Smooth muscle cell (in vitro differentiated cells): ENCODE measurements around the gene SLC22A12. TPM values are rescaled to one million over a fixed set of nuclear protein-coding genes. Genes with fewer than 3 reads are reported as not detected.

Source experiments
- DNase-seq: peaks from one replicate; lab custom pipeline; 2025; ENCODE audit not compliant: unreplicated experiment; lab: John Stamatoyannopoulos, UW
- H2AFZ ChIP-seq: fragments of 200-600 bp; sonication (generic); 2 replicates; pipeline ENCODE4 v1.6.0; 2016; ENCODE audit warnings: antibody characterized with exemption, low read depth, mild to moderate bottlenecking
- H3F3A ChIP-seq: fragments of 200-600 bp; sonication (generic); 2 replicates; pipeline ENCODE4 v1.6.0; 2017; ENCODE audit warnings: antibody characterized with exemption, low read depth
- H3K27ac ChIP-seq: fragments of 200-600 bp; sonication (generic); 2 replicates; pipeline ENCODE4 v1.5.1; 2016; ENCODE audit warnings: low read depth, mild to moderate bottlenecking
- H3K27me3 ChIP-seq: fragments of 200-600 bp; sonication (generic); 2 replicates; pipeline ENCODE4 v1.6.1; 2016; ENCODE audit warnings: low read depth, mild to moderate bottlenecking
- H3K36me3 ChIP-seq: fragments of 200-600 bp; sonication (generic); 2 replicates; pipeline ENCODE4 v1.5.1; 2016; ENCODE audit warnings: low read depth
- H3K4me1 ChIP-seq: fragments of 200-600 bp; sonication (generic); 2 replicates; pipeline ENCODE4 v1.5.1; 2016; ENCODE audit warnings: low read depth
- H3K4me2 ChIP-seq: fragments of 200-600 bp; sonication (generic); 2 replicates; pipeline ENCODE4 v1.6.0; 2016; ENCODE audit warnings: mild to moderate bottlenecking
- H3K4me3 ChIP-seq: fragments of 200-600 bp; sonication (generic); 2 replicates; pipeline ENCODE4 v1.5.1; 2016; ENCODE audit warnings: mild to moderate bottlenecking
- H3K79me2 ChIP-seq: fragments of 200-600 bp; sonication (generic); 2 replicates; pipeline ENCODE4 v1.6.0; 2016; ENCODE audit warnings: low read depth, mild to moderate bottlenecking
- H3K9ac ChIP-seq: fragments of 200-600 bp; sonication (generic); 2 replicates; pipeline ENCODE4 v1.6.0; 2016; ENCODE audit warnings: low read depth
- H3K9me3 ChIP-seq: fragments of 200-600 bp; sonication (generic); replicated peaks from 2 replicates; pipeline ENCODE4 v1.5.1; 2016; ENCODE audit warnings: low read depth
- H4K20me1 ChIP-seq: fragments of 200-600 bp; sonication (generic); 2 replicates; pipeline ENCODE4 v1.6.0; 2016; ENCODE audit warnings: low read depth
- WGBS: methylation state at CpG from one replicate; pipeline ENCODE4 v1.1.7; 2016; ENCODE audit warnings: low lambda C conversion rate; 5-methylcytosine and 5-hydroxymethylcytosine counted together
- polyA plus RNA-seq: library from polyadenylated mRNA; unstranded; fragments of >200 nt; fragmentation: Nextera tagmentation; extraction: Ambion mirVana; gene quantifications from 2 replicates; pipeline ENCODE4 v1.2.1, GENCODE V29; 2016
- total RNA-seq: library from RNA; depleted of rRNA; stranded (reverse); fragments of >200 nt; gene quantifications from 2 replicates; pipeline ENCODE4 v1.2.3, GENCODE V29; 2014
- TF ChIP-seq, protein P1 (sequence below): fragments of 200-600 bp; sonication (generic); IDR thresholded peaks from 2 replicates; pipeline ENCODE4 v1.5.1; 2017; ENCODE audit warnings: borderline replicate concordance, mild to moderate bottlenecking, antibody characterized with exemption; ENCODE audit not compliant: insufficient read depth, poor library complexity, severe bottlenecking

The SLC22A12 gene
- total and polyA plus RNA-seq, 2 experiments from 2014 or later: not detected

DNA sequence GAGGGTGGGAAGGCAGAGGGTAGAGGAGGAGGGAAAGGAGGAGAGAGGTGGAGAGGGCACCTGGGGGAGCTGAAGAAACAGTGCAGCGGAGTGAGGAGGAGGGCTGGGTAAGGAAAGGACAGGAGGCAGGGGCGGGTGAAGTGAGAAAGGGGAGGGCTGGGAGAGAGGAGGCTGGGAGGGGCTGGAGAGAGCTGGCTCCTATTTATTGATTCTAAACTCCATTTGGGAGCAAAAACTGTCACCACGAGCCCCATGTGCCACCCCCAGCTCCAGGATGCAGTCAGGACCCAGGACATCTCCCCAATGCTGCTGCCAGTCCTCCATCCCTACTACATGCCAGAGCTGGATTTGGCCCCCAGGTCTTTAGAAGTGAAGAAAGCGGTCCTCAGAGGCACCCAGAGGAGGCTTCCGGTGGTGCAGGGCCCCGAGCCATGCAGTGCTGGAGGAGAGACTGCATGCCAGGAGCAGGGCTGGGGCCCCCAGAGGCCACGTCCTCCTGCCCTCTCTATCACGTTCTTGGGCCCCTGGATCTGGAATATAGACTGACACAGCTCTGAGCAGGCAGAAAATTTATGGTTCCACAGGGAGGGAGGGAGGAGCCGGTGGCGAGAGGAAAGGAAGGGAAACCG, 53.7 kb downstream of the SLC22A12 start:
- Histone ChIP-seq H3K9ac (no peak overlapping the region), H3K27me3 (peaks cover 70% of the 10 kb centered on the region), H4K20me1 (no peaks in the 10 kb centered on the region), H3K9me3 (no peaks in the 10 kb centered on the region), H3K27ac (no peak overlapping the region), H3K4me2 (no peak overlapping the region), H3K36me3 (no peaks in the 10 kb centered on the region), H3K4me3 (no peak overlapping the region), H3K79me2 (no peaks in the 10 kb centered on the region), H3F3A (no peaks in the 10 kb centered on the region), H3K4me1 (peaks cover 4% of the 10 kb centered on the region), H2AFZ (no peak overlapping the region)
- TF ChIP-seq, protein P1, sequence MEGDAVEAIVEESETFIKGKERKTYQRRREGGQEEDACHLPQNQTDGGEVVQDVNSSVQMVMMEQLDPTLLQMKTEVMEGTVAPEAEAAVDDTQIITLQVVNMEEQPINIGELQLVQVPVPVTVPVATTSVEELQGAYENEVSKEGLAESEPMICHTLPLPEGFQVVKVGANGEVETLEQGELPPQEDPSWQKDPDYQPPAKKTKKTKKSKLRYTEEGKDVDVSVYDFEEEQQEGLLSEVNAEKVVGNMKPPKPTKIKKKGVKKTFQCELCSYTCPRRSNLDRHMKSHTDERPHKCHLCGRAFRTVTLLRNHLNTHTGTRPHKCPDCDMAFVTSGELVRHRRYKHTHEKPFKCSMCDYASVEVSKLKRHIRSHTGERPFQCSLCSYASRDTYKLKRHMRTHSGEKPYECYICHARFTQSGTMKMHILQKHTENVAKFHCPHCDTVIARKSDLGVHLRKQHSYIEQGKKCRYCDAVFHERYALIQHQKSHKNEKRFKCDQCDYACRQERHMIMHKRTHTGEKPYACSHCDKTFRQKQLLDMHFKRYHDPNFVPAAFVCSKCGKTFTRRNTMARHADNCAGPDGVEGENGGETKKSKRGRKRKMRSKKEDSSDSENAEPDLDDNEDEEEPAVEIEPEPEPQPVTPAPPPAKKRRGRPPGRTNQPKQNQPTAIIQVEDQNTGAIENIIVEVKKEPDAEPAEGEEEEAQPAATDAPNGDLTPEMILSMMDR: no peak
- DNase-seq: no peak
- WGBS: 21% methylated on average over 8 of the region's 11 CpGs

DNA sequence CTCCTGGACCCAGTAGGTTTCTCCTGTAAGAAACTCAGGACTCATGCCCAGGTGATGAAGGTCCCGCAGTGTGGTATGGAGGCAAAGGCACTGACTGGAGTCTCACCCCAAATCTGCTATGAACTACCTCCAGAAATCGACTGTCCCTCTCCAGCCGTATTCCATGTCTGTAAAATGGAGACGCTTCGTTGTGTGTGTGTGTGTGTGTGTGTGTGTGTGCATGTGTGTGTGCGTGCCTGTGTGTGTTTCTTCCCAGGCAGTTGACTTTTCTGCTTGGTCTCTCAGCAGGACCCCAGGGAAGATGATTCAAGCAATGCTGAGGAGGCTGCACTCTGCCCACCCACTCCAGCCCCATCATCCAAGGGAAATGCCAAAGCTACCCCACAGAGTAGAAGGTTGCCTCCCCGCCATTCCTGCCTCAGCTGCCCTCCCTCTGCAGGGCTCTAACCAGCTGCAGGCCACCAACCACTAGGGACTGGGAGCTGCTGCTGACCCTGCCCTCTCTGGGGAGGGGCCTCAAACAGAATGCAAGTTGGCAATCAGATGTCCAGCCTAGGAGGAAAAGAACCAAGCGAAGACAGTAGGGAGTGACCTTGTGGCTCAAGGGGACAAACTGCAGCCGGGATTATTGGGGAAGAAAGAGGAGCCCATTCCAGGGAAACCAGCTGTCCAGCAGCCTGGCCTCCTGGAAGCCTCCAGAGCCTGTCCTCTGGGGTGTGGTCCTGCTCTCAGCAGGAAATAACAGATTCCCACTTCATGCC, 56.2 kb downstream of the SLC22A12 start:
- Histone ChIP-seq H3K36me3 (no peaks in the 10 kb centered on the region), H3K4me2 (no peak overlapping the region), H2AFZ (no peak overlapping the region), H3K9ac (no peak overlapping the region), H3K4me1 (peaks cover 4% of the 10 kb centered on the region), H3K79me2 (no peaks in the 10 kb centered on the region), H3K27ac (no peak overlapping the region), H3K4me3 (no peak overlapping the region), H3F3A (no peaks in the 10 kb centered on the region), H3K27me3 (peaks cover 46% of the 10 kb centered on the region), H3K9me3 (no peaks in the 10 kb centered on the region), H4K20me1 (no peaks in the 10 kb centered on the region)
- DNase-seq: no peak
- WGBS: 72% methylated on average over 9 of the region's 9 CpGs
- TF ChIP-seq, protein P1: no peak

DNA sequence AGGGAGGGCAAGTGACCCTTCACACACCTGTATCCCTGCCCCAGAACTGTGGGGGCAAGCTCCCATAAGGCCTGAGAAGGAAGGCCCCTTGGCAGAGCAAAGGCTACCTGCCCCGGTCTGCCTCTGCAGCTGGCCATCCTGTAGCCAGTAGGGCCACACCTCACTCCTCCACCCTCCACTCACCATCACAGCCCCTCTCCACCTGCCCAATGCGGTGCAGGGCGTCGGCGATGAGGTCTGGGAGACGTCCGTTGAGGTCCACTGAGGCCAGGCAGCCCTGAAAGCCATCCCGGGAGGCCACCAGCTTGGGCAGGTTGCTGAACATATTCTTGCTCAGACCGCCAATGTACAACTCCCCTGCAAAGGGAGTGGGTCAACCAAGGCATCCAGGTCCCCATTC, 57.5 kb downstream of the SLC22A12 start:
- Histone ChIP-seq H2AFZ (no peak overlapping the region), H3K4me3 (no peak overlapping the region), H4K20me1 (no peaks in the 10 kb centered on the region), H3K4me2 (no peak overlapping the region), H3K27ac (no peak overlapping the region), H3K9me3 (no peaks in the 10 kb centered on the region), H3K27me3 (peaks cover 32% of the 10 kb centered on the region), H3K36me3 (no peaks in the 10 kb centered on the region), H3F3A (no peaks in the 10 kb centered on the region), H3K4me1 (peaks cover 4% of the 10 kb centered on the region), H3K79me2 (no peaks in the 10 kb centered on the region), H3K9ac (no peak overlapping the region)
- WGBS: 92% methylated on average over 9 of the region's 9 CpGs
- DNase-seq: no peak
- TF ChIP-seq, protein P1: no peak

DNA sequence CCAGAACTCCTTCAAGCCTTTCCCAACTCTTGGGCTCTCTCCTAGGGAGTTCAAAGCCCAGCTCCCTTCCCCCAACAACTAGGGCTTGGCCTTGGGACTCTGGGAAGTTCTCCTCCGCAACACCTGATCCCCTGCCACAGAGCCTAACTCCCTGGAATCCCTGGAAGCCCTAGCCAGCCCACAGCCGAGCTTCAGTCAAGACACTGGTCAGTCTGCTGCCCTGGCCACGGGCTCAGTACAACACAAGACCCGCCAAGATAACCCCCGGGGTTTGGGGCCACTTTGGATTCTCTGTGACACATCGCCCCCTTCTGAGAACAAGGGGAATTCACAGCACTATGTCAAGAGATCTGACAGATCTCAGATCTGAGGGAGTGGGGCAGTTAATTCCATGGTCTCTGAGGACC, 58.3 kb downstream of the SLC22A12 start:
- Histone ChIP-seq H3K4me1 (peaks cover 4% of the 10 kb centered on the region), H3K9me3 (no peaks in the 10 kb centered on the region), H3K36me3 (no peaks in the 10 kb centered on the region), H3K4me2 (no peak overlapping the region), H3K27ac (no peak overlapping the region), H4K20me1 (no peaks in the 10 kb centered on the region), H3K27me3 (peaks cover 25% of the 10 kb centered on the region), H3K79me2 (no peaks in the 10 kb centered on the region), H2AFZ (no peak overlapping the region), H3K4me3 (no peak overlapping the region), H3F3A (no peaks in the 10 kb centered on the region), H3K9ac (no peak overlapping the region)
- TF ChIP-seq, protein P1: peak; percentile 48
- no peak for DNase-seq
- 22% methylated on average over 6 of the region's 6 CpGs for WGBS
